SU-DHL-6 (cell line): ENCODE results near the gene SLC25A43.

ENCODE experiments used
- CTCF ChIP-seq: fragments of 200-600 bp; sonication (generic); IDR thresholded peaks from one replicate; pipeline ENCODE4 v1.5.1; 2017; ENCODE audit warnings: antibody characterized with exemption, mild to moderate bottlenecking, low read length, moderate library complexity; ENCODE audit not compliant: insufficient read depth, poor library complexity, severe bottlenecking
- EZH2phosphoT487 ChIP-seq: fragments of 200-600 bp; sonication (generic), shearing (Covaris generic); conservative IDR thresholded peaks from 2 replicates; pipeline ENCODE4 v1.6.1; 2018; ENCODE audit warnings: mild to moderate bottlenecking, antibody characterized with exemption, low read length, moderate library complexity, mixed read lengths

GRCh38 chrX:119382606-119383005, 16.5 kb upstream of the SLC25A43 start:
- TF ChIP-seq CTCF (no peak), EZH2phosphoT487 (no peak)
